ENCODE data around the gene STAG3. TPM values are rescaled to one million over a fixed set of nuclear protein-coding genes. Genes with fewer than 3 reads are reported as not detected.

Gene STAG3
- total and polyA plus RNA-seq, 9 of the 15 experiments (the other 6 are each of a cell fraction or from before 2014, with no cell fraction given) = 0.54 to 2.5 (median 1.7) TPM

DNA sequence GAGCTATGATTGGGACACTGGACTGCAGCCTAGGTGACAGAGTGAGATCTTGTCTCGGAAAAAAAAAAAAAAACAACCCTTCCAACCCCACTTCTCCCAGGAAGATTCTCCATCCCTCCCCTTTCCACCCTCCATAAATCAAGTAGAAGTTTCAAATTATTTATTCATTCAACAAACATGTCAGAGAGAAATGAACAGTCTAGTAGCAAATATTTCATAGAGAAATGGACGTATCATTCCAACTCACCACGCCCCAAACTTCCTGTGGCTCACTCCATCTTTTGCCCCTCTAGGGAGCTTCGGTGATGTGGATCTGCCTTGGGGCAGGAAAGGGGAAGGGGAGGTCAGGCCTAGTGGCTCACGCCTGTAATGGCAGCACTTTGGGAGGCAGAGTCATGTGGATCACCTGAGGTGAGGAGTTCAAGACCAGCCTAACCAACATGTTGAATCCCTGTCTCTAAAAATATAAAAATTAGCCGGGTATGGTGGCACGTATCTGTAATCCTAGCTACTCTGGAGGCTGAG lies 18.6 kb upstream of the STAG3 start (continued):
- TF ChIP-seq, protein P1, sequence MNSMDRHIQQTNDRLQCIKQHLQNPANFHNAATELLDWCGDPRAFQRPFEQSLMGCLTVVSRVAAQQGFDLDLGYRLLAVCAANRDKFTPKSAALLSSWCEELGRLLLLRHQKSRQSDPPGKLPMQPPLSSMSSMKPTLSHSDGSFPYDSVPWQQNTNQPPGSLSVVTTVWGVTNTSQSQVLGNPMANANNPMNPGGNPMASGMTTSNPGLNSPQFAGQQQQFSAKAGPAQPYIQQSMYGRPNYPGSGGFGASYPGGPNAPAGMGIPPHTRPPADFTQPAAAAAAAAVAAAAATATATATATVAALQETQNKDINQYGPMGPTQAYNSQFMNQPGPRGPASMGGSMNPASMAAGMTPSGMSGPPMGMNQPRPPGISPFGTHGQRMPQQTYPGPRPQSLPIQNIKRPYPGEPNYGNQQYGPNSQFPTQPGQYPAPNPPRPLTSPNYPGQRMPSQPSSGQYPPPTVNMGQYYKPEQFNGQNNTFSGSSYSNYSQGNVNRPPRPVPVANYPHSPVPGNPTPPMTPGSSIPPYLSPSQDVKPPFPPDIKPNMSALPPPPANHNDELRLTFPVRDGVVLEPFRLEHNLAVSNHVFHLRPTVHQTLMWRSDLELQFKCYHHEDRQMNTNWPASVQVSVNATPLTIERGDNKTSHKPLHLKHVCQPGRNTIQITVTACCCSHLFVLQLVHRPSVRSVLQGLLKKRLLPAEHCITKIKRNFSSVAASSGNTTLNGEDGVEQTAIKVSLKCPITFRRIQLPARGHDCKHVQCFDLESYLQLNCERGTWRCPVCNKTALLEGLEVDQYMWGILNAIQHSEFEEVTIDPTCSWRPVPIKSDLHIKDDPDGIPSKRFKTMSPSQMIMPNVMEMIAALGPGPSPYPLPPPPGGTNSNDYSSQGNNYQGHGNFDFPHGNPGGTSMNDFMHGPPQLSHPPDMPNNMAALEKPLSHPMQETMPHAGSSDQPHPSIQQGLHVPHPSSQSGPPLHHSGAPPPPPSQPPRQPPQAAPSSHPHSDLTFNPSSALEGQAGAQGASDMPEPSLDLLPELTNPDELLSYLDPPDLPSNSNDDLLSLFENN (IDR thresholded peaks at IDR 0.05; ENCODE audit: low read depth in 2 of 2, low read length in 2 of 2) = no peak
- no peak for TF ChIP-seq ZNF23 (CRISPR knock-in tag; IDR thresholded peaks at IDR 0.05)
- TF ChIP-seq, protein P2, sequence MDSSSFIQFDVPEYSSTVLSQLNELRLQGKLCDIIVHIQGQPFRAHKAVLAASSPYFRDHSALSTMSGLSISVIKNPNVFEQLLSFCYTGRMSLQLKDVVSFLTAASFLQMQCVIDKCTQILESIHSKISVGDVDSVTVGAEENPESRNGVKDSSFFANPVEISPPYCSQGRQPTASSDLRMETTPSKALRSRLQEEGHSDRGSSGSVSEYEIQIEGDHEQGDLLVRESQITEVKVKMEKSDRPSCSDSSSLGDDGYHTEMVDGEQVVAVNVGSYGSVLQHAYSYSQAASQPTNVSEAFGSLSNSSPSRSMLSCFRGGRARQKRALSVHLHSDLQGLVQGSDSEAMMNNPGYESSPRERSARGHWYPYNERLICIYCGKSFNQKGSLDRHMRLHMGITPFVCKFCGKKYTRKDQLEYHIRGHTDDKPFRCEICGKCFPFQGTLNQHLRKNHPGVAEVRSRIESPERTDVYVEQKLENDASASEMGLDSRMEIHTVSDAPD (CRISPR knock-in tag; IDR thresholded peaks at IDR 0.05) = no peak
- TF ChIP-seq, protein P3, sequence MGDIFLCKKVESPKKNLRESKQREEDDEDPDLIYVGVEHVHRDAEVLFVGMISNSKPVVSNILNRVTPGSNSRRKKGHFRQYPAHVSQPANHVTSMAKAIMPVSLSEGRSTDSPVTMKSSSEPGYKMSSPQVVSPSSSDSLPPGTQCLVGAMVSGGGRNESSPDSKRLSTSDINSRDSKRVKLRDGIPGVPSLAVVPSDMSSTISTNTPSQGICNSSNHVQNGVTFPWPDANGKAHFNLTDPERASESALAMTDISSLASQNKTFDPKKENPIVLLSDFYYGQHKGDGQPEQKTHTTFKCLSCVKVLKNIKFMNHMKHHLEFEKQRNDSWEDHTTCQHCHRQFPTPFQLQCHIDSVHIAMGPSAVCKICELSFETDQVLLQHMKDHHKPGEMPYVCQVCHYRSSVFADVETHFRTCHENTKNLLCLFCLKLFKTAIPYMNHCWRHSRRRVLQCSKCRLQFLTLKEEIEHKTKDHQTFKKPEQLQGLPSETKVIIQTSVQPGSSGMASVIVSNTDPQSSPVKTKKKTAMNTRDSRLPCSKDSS (IDR thresholded peaks at IDR 0.05; ENCODE audit: low read depth, partially characterized antibody) = peak; percentile 14
- TF ChIP-seq SPI1 (IDR thresholded peaks at IDR 0.05; ENCODE audit: borderline replicate concordance, low read depth, low read length) = peak; percentile 81
- TF ChIP-seq FOXK2 (conservative IDR thresholded peaks at IDR 0.05 in 1 of 2, IDR thresholded peaks at IDR 0.05 in 1 of 2; ENCODE audit: low read depth in 2 of 2) = peak in 1 of 2 experiments; percentile 17; a peak in 2 of 4 replicates
- no peak for TF ChIP-seq ZNF644 (tag; IDR thresholded peaks at IDR 0.05; ENCODE audit: low read depth)
- no peak for TF ChIP-seq SAP30 (IDR thresholded peaks at IDR 0.05; ENCODE audit: borderline replicate concordance, insufficient read depth, low read depth, low read length, poor library complexity, severe bottlenecking)
- 0 out of 2 replicates have a peak, but pooled peaks have one; percentile 14 for TF ChIP-seq ZNF766 (CRISPR knock-in tag; conservative IDR thresholded peaks at IDR 0.05)
- TF ChIP-seq SRSF9 (IDR thresholded peaks at IDR 0.05; ENCODE audit: borderline replicate concordance, low read depth, low read length) = no peak
- TF ChIP-seq ZNF75A (CRISPR knock-in tag; IDR thresholded peaks at IDR 0.05) = no peak
- TF ChIP-seq MEF2D (tag; conservative IDR thresholded peaks at IDR 0.05; ENCODE audit: low read depth) = 0 out of 2 replicates have a peak, but pooled peaks have one; percentile 12
- TF ChIP-seq NBN (IDR thresholded peaks at IDR 0.05; ENCODE audit: low read depth) = peak; percentile 22; the same call in 1 of the 2 replicates
- TF ChIP-seq, protein P4, sequence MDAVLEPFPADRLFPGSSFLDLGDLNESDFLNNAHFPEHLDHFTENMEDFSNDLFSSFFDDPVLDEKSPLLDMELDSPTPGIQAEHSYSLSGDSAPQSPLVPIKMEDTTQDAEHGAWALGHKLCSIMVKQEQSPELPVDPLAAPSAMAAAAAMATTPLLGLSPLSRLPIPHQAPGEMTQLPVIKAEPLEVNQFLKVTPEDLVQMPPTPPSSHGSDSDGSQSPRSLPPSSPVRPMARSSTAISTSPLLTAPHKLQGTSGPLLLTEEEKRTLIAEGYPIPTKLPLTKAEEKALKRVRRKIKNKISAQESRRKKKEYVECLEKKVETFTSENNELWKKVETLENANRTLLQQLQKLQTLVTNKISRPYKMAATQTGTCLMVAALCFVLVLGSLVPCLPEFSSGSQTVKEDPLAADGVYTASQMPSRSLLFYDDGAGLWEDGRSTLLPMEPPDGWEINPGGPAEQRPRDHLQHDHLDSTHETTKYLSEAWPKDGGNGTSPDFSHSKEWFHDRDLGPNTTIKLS (IDR thresholded peaks at IDR 0.05; ENCODE audit: borderline replicate concordance, low read depth) = no peak
- TF ChIP-seq ZNF384 (IDR thresholded peaks at IDR 0.05; ENCODE audit: low read depth, low read length) = peak; percentile 34; the same call in 1 of the 2 replicates

All from K562 (cell line).